Cardiac muscle cell (in vitro differentiated cells and primary cell): Measurements from ENCODE around the gene LRFN2. TPM values are rescaled to one million over a fixed set of nuclear protein-coding genes. Genes with fewer than 3 reads are reported as not detected.

ENCODE experiments used
- DNase-seq, 2 donors: peaks; one replicate each; pipeline versions ENCODE4 v3.0.0 to v3.0.0-alpha.2; 2010 to 2017; ENCODE audit warnings: low read depth in 1 of 2, low spot score in 1 of 2
- H3K27ac ChIP-seq: fragments of 200-600 bp; sonication (generic); 2 replicates; pipeline ENCODE4 v1.5.1; 2016
- H3K27me3 ChIP-seq: fragments of 200-600 bp; sonication (generic); 2 replicates; pipeline ENCODE4 v1.6.0; 2016; ENCODE audit warnings: control low read depth
- H3K36me3 ChIP-seq: fragments of 200-600 bp; sonication (generic); 2 replicates; pipeline ENCODE4 v1.5.1; 2016; ENCODE audit warnings: control low read depth
- H3K4me1 ChIP-seq: fragments of 200-600 bp; sonication (generic); 2 replicates; pipeline ENCODE4 v1.8.1; 2017; ENCODE audit warnings: low read depth, mild to moderate bottlenecking, mixed run types
- H3K4me3 ChIP-seq: fragments of 200-600 bp; sonication (generic); 2 replicates; pipeline ENCODE4 v1.5.1; 2016; ENCODE audit warnings: mild to moderate bottlenecking
- H3K9me3 ChIP-seq: fragments of 200-600 bp; sonication (generic); 2 replicates; pipeline ENCODE4 v1.5.1; 2017; ENCODE audit warnings: low read depth, mild to moderate bottlenecking, control low read depth
- polyA plus RNA-seq: library from polyadenylated mRNA; unstranded; fragments of >200 nt; fragmentation: Nextera tagmentation; extraction: Ambion mirVana; gene quantifications from 2 replicates; pipeline ENCODE4 v1.2.1, GENCODE V29; 2016
- total RNA-seq: library from RNA; depleted of rRNA; stranded (reverse); fragments of >200 nt; gene quantifications from 2 replicates; pipeline ENCODE4 v1.2.3, GENCODE V29; 2016
- TF ChIP-seq, protein P1 (sequence below): IDR thresholded peaks from 2 replicates; pipeline ENCODE4 v1.5.1; 2012; ENCODE audit warnings: low read depth, mild to moderate bottlenecking, low read length

The LRFN2 gene
- total and polyA plus RNA-seq, 2 experiments from 2014 or later, result 0.15 TPM; not detected in 1

DNA sequence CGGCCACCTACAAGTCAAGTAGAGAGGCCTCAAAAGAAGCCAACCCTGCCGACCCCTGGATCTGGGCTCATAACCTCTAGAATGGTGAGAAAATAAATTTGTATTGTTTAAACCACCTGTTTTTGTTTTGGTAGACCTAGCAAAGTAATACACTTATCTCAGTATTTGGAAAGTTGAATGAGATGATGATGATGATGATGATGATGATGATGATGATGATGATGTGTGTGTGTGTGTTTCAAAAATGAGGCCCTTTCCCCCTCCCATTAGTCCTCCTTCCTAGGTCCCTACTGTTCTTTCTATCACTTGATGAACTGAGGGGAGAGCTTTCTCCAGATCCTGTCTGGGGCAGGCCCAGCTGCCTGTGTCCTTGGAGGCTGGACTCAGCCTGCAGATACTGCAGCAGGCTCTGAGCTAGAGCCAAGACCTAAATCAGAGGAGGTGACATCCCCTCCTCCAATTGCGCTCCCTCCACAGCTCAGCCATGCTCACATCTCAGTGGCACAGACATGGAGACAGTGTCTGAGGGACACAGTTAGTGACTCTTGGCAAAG, 120.1 kb downstream of the LRFN2 start:
- no peaks in the 10 kb centered on the region for H3K4me1 ChIP-seq
- no peak for DNase-seq
- H3K27ac ChIP-seq, result no peak overlapping the region
- TF ChIP-seq, protein P1, sequence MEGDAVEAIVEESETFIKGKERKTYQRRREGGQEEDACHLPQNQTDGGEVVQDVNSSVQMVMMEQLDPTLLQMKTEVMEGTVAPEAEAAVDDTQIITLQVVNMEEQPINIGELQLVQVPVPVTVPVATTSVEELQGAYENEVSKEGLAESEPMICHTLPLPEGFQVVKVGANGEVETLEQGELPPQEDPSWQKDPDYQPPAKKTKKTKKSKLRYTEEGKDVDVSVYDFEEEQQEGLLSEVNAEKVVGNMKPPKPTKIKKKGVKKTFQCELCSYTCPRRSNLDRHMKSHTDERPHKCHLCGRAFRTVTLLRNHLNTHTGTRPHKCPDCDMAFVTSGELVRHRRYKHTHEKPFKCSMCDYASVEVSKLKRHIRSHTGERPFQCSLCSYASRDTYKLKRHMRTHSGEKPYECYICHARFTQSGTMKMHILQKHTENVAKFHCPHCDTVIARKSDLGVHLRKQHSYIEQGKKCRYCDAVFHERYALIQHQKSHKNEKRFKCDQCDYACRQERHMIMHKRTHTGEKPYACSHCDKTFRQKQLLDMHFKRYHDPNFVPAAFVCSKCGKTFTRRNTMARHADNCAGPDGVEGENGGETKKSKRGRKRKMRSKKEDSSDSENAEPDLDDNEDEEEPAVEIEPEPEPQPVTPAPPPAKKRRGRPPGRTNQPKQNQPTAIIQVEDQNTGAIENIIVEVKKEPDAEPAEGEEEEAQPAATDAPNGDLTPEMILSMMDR, result no peak
- H3K36me3 ChIP-seq, result no peaks in the 10 kb centered on the region
- H3K4me3 ChIP-seq, result no peak overlapping the region
- no peaks in the 10 kb centered on the region for H3K27me3 ChIP-seq
- no peaks in the 10 kb centered on the region for H3K9me3 ChIP-seq

DNA sequence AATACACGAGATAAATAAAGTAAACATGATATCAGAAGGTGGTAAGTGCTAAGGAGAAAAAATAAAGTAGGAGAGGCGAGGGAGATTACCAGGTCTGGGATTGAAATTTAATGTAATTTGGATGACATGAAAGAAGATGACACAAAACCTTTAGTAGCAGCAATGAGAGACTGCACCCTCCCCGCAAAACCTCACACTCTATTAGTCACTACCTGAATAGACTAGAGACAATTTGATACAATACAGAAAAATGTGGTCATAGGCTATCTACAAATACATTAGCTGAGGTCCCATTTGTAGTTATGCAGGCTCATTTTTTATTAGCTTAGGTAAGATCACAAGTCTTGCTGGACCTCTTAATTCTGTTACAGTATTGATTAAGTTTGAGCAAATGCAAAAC, 125.5 kb downstream of the LRFN2 start:
- no peak for DNase-seq
- Histone ChIP-seq H3K9me3 (no peaks in the 10 kb centered on the region), H3K4me1 (no peaks in the 10 kb centered on the region), H3K27me3 (no peaks in the 10 kb centered on the region), H3K27ac (no peak overlapping the region), H3K4me3 (no peak overlapping the region), H3K36me3 (no peaks in the 10 kb centered on the region)
- TF ChIP-seq, protein P1, result no peak

DNA sequence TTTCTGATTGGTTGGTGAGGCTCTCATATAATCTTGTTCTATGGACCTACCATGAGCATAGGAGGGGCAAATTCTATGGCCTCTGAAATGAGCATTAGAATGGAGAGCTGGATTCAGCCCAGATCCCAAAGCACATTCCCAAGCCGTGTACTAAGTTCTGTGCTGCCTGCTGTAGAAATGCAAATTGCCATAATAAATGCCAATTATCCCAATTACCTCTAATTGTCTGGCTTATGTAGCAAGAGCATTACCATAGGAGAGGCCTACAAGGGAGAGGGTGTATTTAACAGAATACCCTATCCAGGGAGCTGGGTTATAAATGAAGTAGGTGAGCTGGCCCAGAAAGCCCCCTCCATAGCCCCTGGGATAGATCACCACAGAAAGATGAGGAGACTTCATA, 126.8 kb downstream of the LRFN2 start:
- Histone ChIP-seq H3K27me3 (peaks cover 4% of the 10 kb centered on the region), H3K4me3 (no peak overlapping the region), H3K4me1 (no peaks in the 10 kb centered on the region), H3K9me3 (no peaks in the 10 kb centered on the region), H3K27ac (no peak overlapping the region), H3K36me3 (no peaks in the 10 kb centered on the region)
- DNase-seq, result no peak
- TF ChIP-seq, protein P1, result no peak

DNA sequence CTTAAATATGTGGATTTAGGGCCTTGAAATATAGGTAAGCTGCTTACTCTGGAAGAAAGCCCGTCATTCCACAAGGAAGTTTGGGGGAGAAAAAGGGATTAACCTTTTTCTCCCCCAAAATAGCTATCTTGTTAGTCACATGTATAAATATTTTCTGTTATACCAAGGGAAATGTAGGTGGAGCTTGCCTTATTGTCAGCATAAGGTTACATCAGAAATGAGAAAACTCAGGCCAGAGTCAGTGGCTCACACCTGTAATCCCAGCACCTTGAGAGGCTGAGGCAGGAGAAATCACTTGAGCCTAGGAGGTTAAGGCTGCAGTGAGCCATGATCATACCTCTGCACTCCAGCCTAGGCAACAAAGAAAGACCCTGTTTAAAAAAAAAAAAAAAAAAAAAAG, 129.9 kb downstream of the LRFN2 start:
- H3K27ac ChIP-seq, result no peak overlapping the region
- no peaks in the 10 kb centered on the region for H3K4me1 ChIP-seq
- H3K4me3 ChIP-seq, result no peak overlapping the region
- no peaks in the 10 kb centered on the region for H3K9me3 ChIP-seq
- TF ChIP-seq, protein P1, result no peak
- no peak for DNase-seq
- peaks cover 4% of the 10 kb centered on the region for H3K27me3 ChIP-seq
- no peaks in the 10 kb centered on the region for H3K36me3 ChIP-seq

DNA sequence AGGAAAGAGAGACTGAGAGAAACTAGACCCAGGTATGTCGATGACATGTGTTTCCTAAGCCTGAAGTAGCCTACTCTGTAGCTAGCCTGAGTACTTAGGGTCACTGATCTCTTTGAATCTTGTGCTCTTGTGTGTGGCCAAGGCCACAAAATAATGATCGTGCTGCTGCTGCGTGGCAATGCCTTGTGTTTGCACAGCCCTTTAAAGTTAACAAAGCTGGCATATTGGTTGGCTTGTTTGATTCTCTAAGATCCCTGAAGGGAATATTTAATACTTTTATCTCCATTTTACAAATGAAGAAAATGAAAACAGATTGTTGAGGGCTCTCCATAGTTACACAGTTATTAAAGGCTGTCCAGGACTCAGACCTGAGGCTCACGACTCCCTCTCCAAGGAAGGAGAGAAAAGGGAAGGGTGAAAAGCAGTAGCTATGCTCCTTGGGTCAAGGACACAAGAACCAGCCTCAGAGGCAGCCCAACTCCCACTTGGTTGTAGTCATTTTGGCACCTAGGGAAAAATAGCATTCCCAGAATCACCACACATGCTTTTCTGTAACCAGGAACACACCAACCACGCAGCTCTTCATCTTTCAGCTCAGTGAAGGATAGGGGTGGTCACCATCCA, 130.7 kb downstream of the LRFN2 start:
- Histone ChIP-seq H3K4me1 (no peaks in the 10 kb centered on the region), H3K9me3 (no peaks in the 10 kb centered on the region), H3K27ac (no peak overlapping the region), H3K4me3 (no peak overlapping the region), H3K27me3 (peaks cover 4% of the 10 kb centered on the region), H3K36me3 (no peaks in the 10 kb centered on the region)
- no peak for DNase-seq
- TF ChIP-seq, protein P1, result no peak
